Activated T-cell treated with anti-CD3 and anti-CD28 coated beads for 4 hours (primary cell): ENCODE results near the gene DNAAF3.
"Not testable (repeated sequence)": the region's sequence is repeated elsewhere in the genome, so short reads cannot be mapped to it uniquely, and the experiment has no call there.

ENCODE experiments used
- DNase-seq: peaks from one replicate; pipeline ENCODE4 v3.0.0-alpha.2; 2020

The DNAAF3 gene

DNA sequence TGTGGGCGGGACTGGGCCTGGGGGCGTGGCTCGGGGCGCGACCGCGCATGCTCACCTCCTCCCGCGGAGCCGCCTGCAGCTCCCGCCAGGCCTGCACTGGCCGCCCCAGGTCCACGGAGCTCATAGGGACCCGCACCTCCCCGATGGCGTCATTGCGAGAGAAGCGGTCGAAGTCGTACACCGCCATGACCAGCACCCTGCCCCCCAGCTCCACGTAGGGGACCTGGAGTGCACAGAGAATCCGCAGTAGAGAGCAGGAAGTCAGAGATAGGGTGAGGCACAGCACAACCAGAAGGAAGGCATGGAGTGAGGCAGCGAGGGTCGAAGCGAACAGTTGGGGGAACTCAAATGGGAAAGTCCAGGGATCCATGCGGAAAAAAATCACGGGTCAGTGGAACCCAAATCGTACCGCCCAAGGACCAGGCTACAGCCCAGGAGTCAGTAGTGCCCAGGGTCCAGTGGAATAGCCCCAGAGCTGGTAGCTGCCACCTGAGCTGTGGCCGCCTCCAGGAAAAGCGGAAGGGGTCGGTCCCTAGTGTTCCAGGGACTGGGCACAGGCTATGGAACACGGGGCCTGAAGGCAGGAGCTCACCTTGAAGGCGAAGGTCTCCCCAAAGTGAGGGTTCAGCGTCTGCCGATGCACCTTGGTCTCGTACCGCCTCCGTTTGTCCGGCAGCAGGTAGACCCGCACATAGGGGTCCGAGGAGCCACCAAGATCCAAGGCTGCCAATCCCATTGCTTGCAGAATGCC, 8.9 kb upstream of the DNAAF3 start:
- no peak for DNase-seq

GRCh38 chr19:55174425-55175116, 8.2 kb upstream of the DNAAF3 start:
- DNase-seq = no peak

GRCh38 chr19:55173714-55174409, 7.4 kb upstream of the DNAAF3 start:
- no peak for DNase-seq

DNA sequence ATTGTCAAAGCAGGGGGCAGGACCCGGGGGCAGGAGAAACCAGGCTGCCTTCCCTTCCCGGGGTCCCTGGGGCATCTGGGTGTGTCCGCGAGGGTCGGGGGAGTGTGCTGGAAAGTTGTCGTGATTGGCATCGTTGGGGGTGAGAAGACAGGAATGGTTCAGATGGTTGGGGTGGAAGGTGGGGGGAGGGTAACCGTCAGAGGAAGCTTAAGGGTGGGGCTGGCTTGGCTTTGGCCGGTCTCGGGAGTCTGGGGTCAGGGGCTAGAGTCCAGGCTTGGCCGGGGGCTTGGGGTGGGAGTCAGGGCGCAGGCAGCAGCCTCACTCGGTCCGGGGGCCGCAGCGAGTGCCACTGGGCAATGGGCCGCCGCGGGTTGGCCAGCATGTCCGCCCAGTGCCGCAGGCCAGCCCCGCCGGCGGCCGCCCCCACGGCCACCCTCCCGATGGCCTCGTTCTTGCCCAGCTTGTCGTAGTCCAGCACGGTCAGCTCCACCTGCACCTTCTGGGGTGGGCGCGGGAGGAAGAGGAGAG, 6.8 kb upstream of the DNAAF3 start:
- DNase-seq = no peak

DNA sequence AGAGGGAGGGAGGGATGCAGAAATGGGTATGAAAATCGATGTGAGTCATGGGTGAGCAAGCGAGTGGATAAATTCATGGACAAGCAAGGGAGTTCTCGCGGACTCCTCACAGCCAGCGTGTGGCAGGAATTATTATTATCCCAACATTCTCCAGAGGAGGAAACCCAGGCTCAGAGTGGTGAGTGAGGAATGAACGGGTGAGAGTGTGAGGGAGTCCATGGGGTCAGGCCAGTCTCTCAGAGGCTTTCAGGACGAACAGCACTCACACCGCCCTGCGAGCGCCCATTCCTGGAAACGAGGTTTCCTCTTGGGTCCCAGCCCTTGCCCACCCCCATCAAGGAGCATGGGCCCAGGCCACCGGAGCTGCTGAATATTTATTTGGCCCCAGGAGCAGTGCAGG, 6.3 kb upstream of the DNAAF3 start:
- no peak for DNase-seq

DNA sequence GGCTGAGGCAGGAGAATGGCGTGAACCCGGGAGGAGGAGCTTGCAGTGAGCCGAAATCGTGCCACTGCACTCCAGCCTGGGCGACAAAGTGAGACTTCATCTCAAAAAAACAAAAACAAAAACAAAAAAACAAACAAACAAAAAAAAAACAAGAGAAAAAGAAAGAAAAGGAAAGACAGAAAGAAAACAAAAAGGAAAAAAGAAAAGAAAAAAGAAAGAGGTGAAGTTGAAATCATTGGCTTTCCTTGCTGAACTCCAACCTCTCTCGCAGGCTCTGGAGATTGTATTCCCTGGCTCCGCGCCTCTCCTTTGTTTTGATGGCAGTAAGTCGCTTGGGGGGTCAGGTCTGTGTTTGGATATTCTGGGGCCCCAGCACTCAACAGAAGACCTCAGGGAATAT, 5.9 kb upstream of the DNAAF3 start:
- not testable (repeated sequence) for DNase-seq

- DNase-seq = no peak
Observed at GRCh38 chr19:55171440-55171839, 5.0 kb upstream of the DNAAF3 start.

- no peak for DNase-seq
Observed at GRCh38 chr19:55169136-55169535, 2.7 kb upstream of the DNAAF3 start.

DNA sequence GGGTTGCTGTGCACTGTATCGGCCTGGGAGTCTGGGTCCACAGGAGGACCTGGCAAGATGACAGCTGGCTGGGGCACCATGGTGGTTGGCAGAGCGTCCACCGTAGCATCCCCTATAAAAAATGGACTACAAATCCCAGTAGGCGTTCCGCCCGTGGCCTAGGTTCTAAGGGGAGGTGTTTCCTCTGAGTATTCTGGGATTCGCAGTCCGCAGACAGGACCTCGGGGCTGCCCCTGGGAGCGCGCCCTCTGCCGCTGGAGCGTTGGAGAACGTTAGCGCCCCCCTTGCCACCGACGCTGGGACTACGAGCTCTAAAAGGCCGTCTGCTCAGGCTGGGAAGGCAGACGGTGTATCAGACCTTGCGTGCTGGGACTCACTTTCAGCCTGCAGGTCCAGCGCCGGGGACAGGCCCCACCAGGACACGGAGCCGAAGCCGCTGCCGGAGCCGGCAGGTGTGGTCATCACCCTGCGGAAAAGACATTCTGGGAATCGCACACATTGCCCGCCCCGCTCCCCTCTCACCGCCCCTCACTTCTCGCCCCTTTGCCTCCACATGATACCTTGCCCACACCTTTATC, 372 bp downstream of the DNAAF3 start:
- DNase-seq = peak; percentile 27

GRCh38 chr19:55161571-55162322, 4.7 kb downstream of the DNAAF3 start:
- no peak for DNase-seq

DNA sequence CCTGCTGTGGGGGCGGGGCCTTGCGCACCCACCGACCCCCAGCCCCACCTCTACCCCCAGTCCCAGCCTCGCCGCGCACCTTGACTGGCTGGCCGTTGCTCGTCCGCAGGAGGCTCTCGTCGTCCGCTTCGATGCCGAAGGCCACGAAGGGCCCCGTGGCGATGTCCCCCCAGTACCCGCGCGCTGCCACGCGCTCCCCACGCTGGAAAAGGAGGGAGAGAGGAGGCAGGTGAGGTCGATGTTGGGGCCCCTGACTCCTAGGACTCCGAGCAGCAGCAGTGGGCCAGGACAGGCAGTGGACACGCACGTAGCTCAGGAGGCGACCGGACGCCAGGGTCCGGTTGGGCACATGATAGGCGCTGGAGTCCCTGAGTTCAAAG, 5.4 kb downstream of the DNAAF3 start:
- no peak for DNase-seq

DNA sequence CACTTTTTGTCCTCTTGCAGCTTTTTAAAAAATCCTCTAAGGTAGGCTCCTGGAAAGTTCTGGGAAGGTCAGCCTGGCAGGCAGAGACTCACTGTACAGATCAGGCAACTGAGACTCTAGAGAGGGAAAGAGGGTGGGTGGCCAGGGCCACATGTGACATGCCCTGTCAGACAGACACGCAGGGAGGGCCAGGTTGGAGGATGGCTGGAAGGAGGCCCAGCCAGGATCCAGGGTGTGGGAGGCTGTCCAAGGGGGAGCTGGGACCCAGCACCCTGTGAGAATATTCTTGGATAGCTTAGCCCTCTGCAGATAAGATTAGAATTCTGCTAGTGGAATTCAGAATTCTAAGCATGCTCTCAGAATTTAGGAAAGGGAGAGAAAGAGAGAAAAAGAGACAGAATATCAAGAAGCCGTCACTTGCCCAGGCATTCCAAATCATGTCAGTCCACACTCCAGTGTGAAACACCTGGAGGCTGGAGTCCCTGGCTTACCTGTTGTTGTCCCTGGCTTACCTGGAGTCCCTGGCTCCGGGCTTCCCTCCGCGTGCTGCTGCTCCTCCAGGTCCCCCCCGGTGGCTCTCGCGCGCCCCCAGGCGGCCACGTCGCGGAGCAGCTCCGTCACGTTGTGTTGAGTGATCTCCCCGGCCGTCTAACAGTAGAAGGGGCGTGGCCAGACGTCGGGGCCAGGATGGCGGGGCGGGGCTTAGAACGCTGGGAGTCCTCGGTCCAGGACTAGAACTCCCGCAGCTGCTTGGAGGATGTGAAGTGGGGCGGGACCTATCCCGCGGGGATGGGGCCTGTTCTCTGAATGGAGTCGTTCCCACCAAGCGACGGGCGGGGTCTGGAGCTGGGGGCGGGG, 6.1 kb downstream of the DNAAF3 start:
- DNase-seq = peak; percentile 80

DNA sequence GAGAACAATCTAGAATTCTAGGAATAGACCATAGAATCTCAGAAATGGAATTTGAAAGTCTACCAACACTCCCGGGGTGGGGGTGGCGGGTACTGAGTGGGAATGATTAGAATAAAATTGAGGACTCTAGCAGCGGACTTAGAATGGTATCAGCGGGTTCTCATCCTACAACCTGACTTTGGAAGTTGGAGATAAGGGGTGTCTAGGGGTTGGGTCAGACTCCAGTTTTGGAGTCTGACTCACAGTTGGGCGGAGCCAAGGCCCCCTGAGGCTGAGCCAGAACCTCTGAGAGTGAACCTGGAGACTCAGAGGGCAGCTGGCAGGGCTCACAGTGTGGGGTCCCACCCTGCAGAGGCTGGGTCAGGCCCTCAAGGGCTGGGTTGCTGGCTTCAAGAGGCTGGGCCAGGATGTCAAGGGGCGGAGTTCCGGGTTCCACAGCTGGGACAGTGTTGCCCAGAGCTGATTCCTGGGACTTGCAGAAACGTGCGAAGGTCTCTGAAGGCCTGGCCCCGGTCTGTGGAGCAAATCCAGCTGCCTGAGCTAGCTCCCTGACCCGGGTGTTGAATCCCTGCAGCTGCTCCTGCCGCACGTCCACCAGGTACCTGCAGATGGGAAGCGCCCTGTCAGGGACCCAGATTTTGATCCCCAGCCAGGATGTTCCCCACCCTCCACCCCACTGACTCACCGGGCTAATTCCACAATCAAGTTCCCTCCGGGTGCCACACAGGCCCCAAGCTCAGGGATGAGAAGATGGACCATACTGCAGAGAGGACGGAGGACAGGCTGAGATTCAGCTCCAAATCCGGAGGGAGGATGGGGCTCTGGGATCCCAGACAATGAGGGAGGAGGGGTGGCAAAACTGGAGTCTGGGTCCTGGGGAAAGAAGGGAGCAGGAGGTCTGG, 7.3 kb downstream of the DNAAF3 start:
- no peak for DNase-seq

DNA sequence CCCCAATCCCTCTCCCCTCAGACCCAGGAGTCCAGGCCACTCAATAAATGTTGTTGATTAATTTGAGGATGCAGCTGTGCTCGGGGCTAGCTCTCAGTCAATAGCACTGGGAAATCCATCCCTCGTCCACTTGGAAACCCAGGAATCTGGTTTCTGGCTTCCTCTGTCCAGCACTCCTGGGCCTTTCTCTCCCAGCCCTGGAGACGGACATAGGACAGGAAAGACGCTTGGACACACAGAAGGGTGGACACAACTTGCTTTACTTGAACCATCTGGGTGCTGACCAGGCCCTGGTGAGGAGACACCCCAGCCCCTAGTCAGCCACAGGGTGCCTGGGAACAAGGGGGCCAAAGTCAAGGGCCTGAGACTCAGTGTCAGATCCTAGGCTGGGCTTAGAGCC, 8.0 kb downstream of the DNAAF3 start:
- DNase-seq = no peak

- no peak for DNase-seq
Observed at GRCh38 chr19:55157064-55157908, 9.1 kb downstream of the DNAAF3 start, which contains the start of gene TNNI3. Gene TNNI3, minus strand, starts transcription at chr19:55157732. Its CDS starts 143 bp downstream, at chr19:55157589.

- no peak for DNase-seq
Observed at GRCh38 chr19:55156202-55157063, 10.0 kb downstream of the DNAAF3 start.

DNA sequence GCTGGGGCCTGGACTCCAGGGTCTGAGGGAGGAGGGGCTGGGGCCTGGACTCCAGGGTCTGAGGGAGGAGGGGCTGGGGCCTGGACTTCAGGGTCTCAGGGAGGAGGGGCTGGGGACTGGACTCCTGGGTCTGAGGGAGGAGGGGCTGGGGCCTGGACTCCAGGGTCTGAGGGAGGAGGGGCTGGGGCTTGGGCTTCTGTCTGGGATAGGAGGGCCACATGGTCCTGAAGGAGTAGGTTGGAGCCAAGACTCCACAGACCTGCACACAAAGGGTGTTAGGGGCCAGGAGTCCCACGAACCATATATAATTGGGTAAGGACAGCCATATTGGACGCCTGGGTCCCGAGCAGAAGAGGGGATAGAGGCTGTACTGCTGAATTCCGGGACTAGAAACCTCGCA, 10.6 kb downstream of the DNAAF3 start:
- not testable (repeated sequence) for DNase-seq

- no peak for DNase-seq
Observed at GRCh38 chr19:55153652-55154264, 12.7 kb downstream of the DNAAF3 start.
